IMR-90 (cell line): Measurements from ENCODE around the gene MEGF8. TPM values are rescaled to one million over a fixed set of nuclear protein-coding genes. Genes with fewer than 3 reads are reported as not detected.

Experiments
- ATAC-seq: fragments of 200-7000 bp; cut with Tn5 transposase; 2 replicates; pipeline ENCODE4 v1.9.1; 2020; ENCODE audit warnings: low read depth, mild to moderate bottlenecking, moderate library complexity
- BruUV-seq: library from RNA; stranded (reverse); fragments of 400-500 nt; replicated peaks from 2 replicates; lab custom pipeline; 2021; lab: Mats Ljungman, UMichigan
- CTCF ChIA-PET: fragments of 300-600 bp; formaldehyde crosslinking; extraction: SDS; loops from one replicate; lab custom pipeline; 2021; ENCODE audit warnings: antibody characterized with exemption; lab: Yijun Ruan, JAX
- POLR2A ChIA-PET: fragments of 300-600 bp; sonication (Branson Sonifier 250); formaldehyde crosslinking; loops from one replicate; lab custom pipeline; 2022; ENCODE audit warnings: antibody characterized with exemption; ENCODE audit not compliant: unreplicated experiment; lab: Charles Lee
- DNase-seq: peaks from one replicate; pipeline ENCODE4 v3.0.0; 2013
- H2AFZ ChIP-seq: replicated peaks from 2 replicates; pipeline ENCODE3; 2013; ENCODE audit warnings: low read length, mild to moderate bottlenecking; ENCODE audit not compliant: poor library complexity
- H2AK5ac ChIP-seq: 2 replicates; pipeline ENCODE4 v1.6.1; 2013; ENCODE audit warnings: low read depth, low read length, inconsistent platforms
- H2AK9ac ChIP-seq: replicated peaks from 2 replicates; pipeline ENCODE3; 2013; ENCODE audit warnings: mild to moderate bottlenecking, low read depth, low read length, moderate library complexity; ENCODE audit not compliant: poor library complexity
- H2BK120ac ChIP-seq: 2 replicates; pipeline ENCODE4 v1.6.1; 2013; ENCODE audit warnings: low read depth, low read length, inconsistent platforms
- H2BK15ac ChIP-seq: 3 replicates; pipeline ENCODE4 v1.6.1; 2013; ENCODE audit warnings: low read depth, low read length, inconsistent platforms
- H2BK20ac ChIP-seq: 2 replicates; pipeline ENCODE4 v1.6.1; 2013; ENCODE audit warnings: low read depth, mild to moderate bottlenecking, inconsistent platforms, low read length, moderate library complexity
- H2BK5ac ChIP-seq: 2 replicates; pipeline ENCODE4 v1.6.1; 2013; ENCODE audit warnings: mild to moderate bottlenecking, low read depth, low read length, inconsistent platforms; ENCODE audit not compliant: poor library complexity, severe bottlenecking
- H3K14ac ChIP-seq: replicated peaks from 2 replicates; pipeline ENCODE4 v1.6.1; 2013; ENCODE audit warnings: low read depth, low read length, inconsistent platforms
- H3K18ac ChIP-seq: 2 replicates; pipeline ENCODE4 v1.6.1; 2013; ENCODE audit warnings: low read depth, low read length, control low read depth
- H3K23ac ChIP-seq: 2 replicates; pipeline ENCODE4 v1.6.1; 2013; ENCODE audit warnings: low read depth, low read length, inconsistent platforms
- H3K27ac ChIP-seq: 2 replicates; pipeline ENCODE4 v1.5.1; 2013; ENCODE audit warnings: mild to moderate bottlenecking, control low read depth, low read length; ENCODE audit not compliant: insufficient read depth
- H3K27me3 ChIP-seq: 2 replicates; pipeline ENCODE4 v1.6.1; 2013; ENCODE audit warnings: low read length; ENCODE audit not compliant: control insufficient read depth, insufficient read depth
- H3K36me3 ChIP-seq: 2 replicates; pipeline ENCODE4 v1.6.1; 2013; ENCODE audit warnings: low read length, mixed read lengths; ENCODE audit not compliant: control insufficient read depth, insufficient read depth
- H3K4ac ChIP-seq: 2 replicates; pipeline ENCODE4 v1.6.1; 2013; ENCODE audit warnings: low read depth, low read length, inconsistent platforms
- H3K4me1 ChIP-seq: 2 replicates; pipeline ENCODE4 v1.6.1; 2013; ENCODE audit warnings: low read length, mixed read lengths; ENCODE audit not compliant: control insufficient read depth, insufficient read depth
- H3K4me2 ChIP-seq: 2 replicates; pipeline ENCODE4 v1.6.1; 2013; ENCODE audit warnings: low read depth, mild to moderate bottlenecking, control low read depth, low read length, moderate library complexity
- H3K4me3 ChIP-seq: 2 replicates; pipeline ENCODE4 v1.5.1; 2013; ENCODE audit warnings: low read depth, mild to moderate bottlenecking, control low read depth, low read length, moderate library complexity; ENCODE audit not compliant: insufficient read depth
- H3K56ac ChIP-seq: 2 replicates; pipeline ENCODE4 v1.6.1; 2013; ENCODE audit warnings: low read length, inconsistent platforms; ENCODE audit not compliant: insufficient read depth; ENCODE audit errors: extremely low read depth
- H3K79me1 ChIP-seq, 2 experiments: 2 replicates each; pipeline ENCODE4 v1.6.1; 2013; ENCODE audit warnings: low read length in 2 of 2, inconsistent platforms in 1 of 2, low read depth in 1 of 2
- H3K9ac ChIP-seq: 2 replicates; pipeline ENCODE4 v1.6.1; 2013; ENCODE audit warnings: low read depth, low read length, control low read depth
- H3K9me1 ChIP-seq: 2 replicates; pipeline ENCODE4 v1.6.1; 2013; ENCODE audit warnings: low read length, inconsistent platforms; ENCODE audit not compliant: insufficient read depth
- H3K9me3 ChIP-seq: 2 replicates; pipeline ENCODE4 v1.6.1; 2013; ENCODE audit warnings: low read length; ENCODE audit not compliant: control insufficient read depth, insufficient read depth
- H4K20me1 ChIP-seq: 2 replicates; pipeline ENCODE4 v1.6.1; 2013; ENCODE audit warnings: low read length, inconsistent platforms; ENCODE audit not compliant: insufficient read depth
- H4K5ac ChIP-seq: 2 replicates; pipeline ENCODE4 v1.6.1; 2013; ENCODE audit warnings: mild to moderate bottlenecking, low read depth, low read length, control low read depth
- H4K8ac ChIP-seq, 2 experiments: 2 replicates each; pipeline ENCODE4 v1.6.1; 2013; ENCODE audit warnings: low read depth in 2 of 2, low read length in 2 of 2, control low read depth in 1 of 2, inconsistent platforms in 1 of 2
- H4K91ac ChIP-seq: 2 replicates; pipeline ENCODE4 v1.6.1; 2013; ENCODE audit warnings: low read depth, low read length, inconsistent platforms; ENCODE audit not compliant: insufficient read depth
- FOS ChIP-seq: fragments of 150-350 bp; IDR thresholded peaks from 2 replicates; pipeline ENCODE4 v1.6.1; 2016; ENCODE audit warnings: low read depth, low read length
- MAFK ChIP-seq: IDR thresholded peaks from 2 replicates; pipeline ENCODE4 v1.6.1; 2012; ENCODE audit warnings: low read depth, low read length, improper control_type of control experiment
- MAZ ChIP-seq: IDR thresholded peaks from 2 replicates; pipeline ENCODE4 v1.6.1; 2012; ENCODE audit warnings: low read depth, mild to moderate bottlenecking, low read length, improper control_type of control experiment, moderate library complexity, borderline replicate concordance
- MXI1 ChIP-seq: IDR thresholded peaks from 2 replicates; pipeline ENCODE4 v1.6.1; 2012; ENCODE audit warnings: low read depth, mild to moderate bottlenecking, low read length, moderate library complexity, borderline replicate concordance
- NFE2L2 ChIP-seq: fragments of 150-350 bp; IDR thresholded peaks from 2 replicates; pipeline ENCODE4 v1.6.1; 2016; ENCODE audit warnings: low read depth, mild to moderate bottlenecking, low read length
- POLR2A ChIP-seq: IDR thresholded peaks from 2 replicates; pipeline ENCODE4 v1.6.1; 2012; ENCODE audit warnings: mild to moderate bottlenecking, low read depth, low read length
- RAD21 ChIP-seq: IDR thresholded peaks from 2 replicates; pipeline ENCODE4 v1.6.1; 2012; ENCODE audit warnings: low read length, improper control_type of control experiment
- RCOR1 ChIP-seq: IDR thresholded peaks from 2 replicates; pipeline ENCODE4 v1.6.1; 2012; ENCODE audit warnings: mild to moderate bottlenecking, low read length, improper control_type of control experiment; ENCODE audit not compliant: insufficient replicate concordance
- RFX5 ChIP-seq: IDR thresholded peaks from 2 replicates; pipeline ENCODE4 v1.8.0; 2012; ENCODE audit warnings: low read depth, mild to moderate bottlenecking, low read length, moderate library complexity
- SMC3 ChIP-seq: fragments of 150-350 bp; IDR thresholded peaks from 2 replicates; pipeline ENCODE4 v1.6.1; 2016; ENCODE audit warnings: low read depth, mild to moderate bottlenecking, antibody characterized with exemption, low read length, moderate library complexity
- WGBS, 2 experiments: methylation state at CpG; one replicate each; pipeline versions ENCODE4 v1.1.5 to v1.1.7; 2013; ENCODE audit warnings: missing lambda C conversion rate in 2 of 2; ENCODE audit not compliant: insufficient read length in 1 of 2; ENCODE audit errors: extremely low coverage in 2 of 2; 5-methylcytosine and 5-hydroxymethylcytosine counted together
- dilution Hi-C: fragments of 300-500 bp; cut with HindIII; formaldehyde crosslinking; loops from one replicate; pipeline ENCODE4 v1.14.3; 2018; ENCODE audit warnings: low sequenced_read_pairs; ENCODE audit not compliant: unreplicated experiment
- in situ Hi-C: fragments of 300-500 bp; cut with MboI; formaldehyde crosslinking; loops from 3 replicates; pipeline ENCODE4 v1.14.3; 2019; ENCODE audit warnings: low sequenced_read_pairs, inconsistent platforms, mixed read lengths
- intact Hi-C: fragments of 100-400 bp; cut with micrococcal nuclease; formaldehyde crosslinking; loops from 2 replicates; pipeline ENCODE4 v1.10.0; 2022
- polyA plus RNA-seq, 3 experiments: library from polyadenylated mRNA; depleted of rRNA; stranded (reverse); fragments of >200 nt; gene quantifications; 2 replicates each; pipeline ENCODE4 v1.2.3, GENCODE V29; 2012; ENCODE audit warnings: low replicate concordance in 1 of 3
- total RNA-seq: library from RNA; depleted of rRNA; stranded (reverse); fragments of >200 nt; gene quantifications from 2 replicates; pipeline ENCODE4 v1.2.3, GENCODE V29; 2012
- TF ChIP-seq, protein P1 (sequence below): fragments of 150-350 bp; IDR thresholded peaks from 2 replicates; pipeline ENCODE4 v1.6.1; 2016; ENCODE audit warnings: low read depth, mild to moderate bottlenecking, low read length, moderate library complexity, borderline replicate concordance
- TF ChIP-seq, protein P2 (sequence below): fragments of 150-350 bp; IDR thresholded peaks from 2 replicates; pipeline ENCODE4 v1.6.1; 2017; ENCODE audit warnings: mild to moderate bottlenecking, antibody characterized with exemption, low read length, low read depth
- TF ChIP-seq, protein P3 (sequence below): conservative IDR thresholded peaks from 2 replicates; pipeline ENCODE4 v1.5.1; 2012; ENCODE audit warnings: mild to moderate bottlenecking, low read depth, low read length, improper control_type of control experiment

MEGF8 gene
- total and polyA plus RNA-seq, 2 of the 4 experiments (the other 2 are of a cell fraction), result 2.3 to 12.5 TPM

DNA sequence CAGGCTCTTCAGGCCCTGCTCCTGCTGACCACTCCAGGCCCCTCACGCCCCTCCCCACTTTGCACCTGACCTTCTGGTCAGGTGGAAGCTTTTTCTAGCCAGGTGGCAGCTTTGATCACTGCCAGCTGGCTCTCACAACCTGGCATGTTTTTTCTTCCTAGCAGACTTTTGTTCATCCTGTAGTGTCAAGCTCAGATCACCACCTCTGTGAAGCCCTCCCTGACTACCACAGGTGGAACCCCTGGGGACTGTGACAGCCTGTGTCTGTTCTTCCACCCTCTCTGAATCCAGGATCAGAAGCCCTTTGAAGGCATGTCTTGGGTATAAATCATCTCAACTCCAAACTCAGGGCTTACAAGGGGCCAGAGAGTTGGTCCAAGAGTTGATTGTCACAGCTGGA, 75.0 kb downstream of the MEGF8 start:
- Histone ChIP-seq H3K9me3 (no peaks in the 10 kb centered on the region), H2BK15ac (no peak overlapping the region), H3K4me1 (peaks cover 7% of the 10 kb centered on the region; the same call in 1 of the 2 replicates), H3K4me2 (no peak overlapping the region), H3K27ac (no peak overlapping the region), H3K27me3 (no peaks in the 10 kb centered on the region), H4K91ac (no peak overlapping the region), H3K4me3 (no peak overlapping the region), H2BK120ac (no peak overlapping the region), H4K5ac (no peak overlapping the region), H3K9me1 (peaks cover 19% of the 10 kb centered on the region), H3K4ac (no peak overlapping the region), H4K8ac (no peak overlapping the region), H3K18ac (no peak overlapping the region), H2AK5ac (no peak overlapping the region), H3K79me1 (peaks cover 0 to 37% of the 10 kb centered on the region in 2 experiments; a peak in 2 of 4 replicates), H2AK9ac (no peak overlapping the region), H3K56ac (no peak overlapping the region), H2BK5ac (no peak overlapping the region), H4K20me1 (no peaks in the 10 kb centered on the region; the same call in 1 of the 2 replicates), H3K14ac (no peak overlapping the region), H3K9ac (no peak overlapping the region), H2BK20ac (no peak overlapping the region), H2AFZ (no peak overlapping the region), H3K36me3 (no peaks in the 10 kb centered on the region), H3K23ac (no peak overlapping the region)
- CTCF ChIA-PET, result interaction anchor here (0.6 to 0.8 kb wide), 2 partner anchors 24 to 290 kb away, joined by 3 to 4 read pairs; no protein-coding TSS in a partner anchor
- 71% methylated on average over 1 of the region's 1 CpG; no CpG with 5 or more reads in 1 of the 2 experiments for WGBS, 2 experiments
- POLR2A ChIA-PET, result no interaction called here
- ATAC-seq, result no peak
- in situ Hi-C loops, result no loop called here
- intact Hi-C loops, result loop anchor here (10.0 kb wide), 1 partner anchor 266 kb away; the partner anchor contains the start of gene POU2F2
- dilution Hi-C loops, result no loop called here
- no peak for DNase-seq
- BruUV-seq, result no TSS peak
- TF ChIP-seq RCOR1 (no peak), MAFK (no peak), MAZ (no peak), NFE2L2 (no peak), MXI1 (no peak), POLR2A (no peak), SMC3 (no peak), RAD21 (no peak), RFX5 (no peak), FOS (no peak)
- TF ChIP-seq, protein P1, sequence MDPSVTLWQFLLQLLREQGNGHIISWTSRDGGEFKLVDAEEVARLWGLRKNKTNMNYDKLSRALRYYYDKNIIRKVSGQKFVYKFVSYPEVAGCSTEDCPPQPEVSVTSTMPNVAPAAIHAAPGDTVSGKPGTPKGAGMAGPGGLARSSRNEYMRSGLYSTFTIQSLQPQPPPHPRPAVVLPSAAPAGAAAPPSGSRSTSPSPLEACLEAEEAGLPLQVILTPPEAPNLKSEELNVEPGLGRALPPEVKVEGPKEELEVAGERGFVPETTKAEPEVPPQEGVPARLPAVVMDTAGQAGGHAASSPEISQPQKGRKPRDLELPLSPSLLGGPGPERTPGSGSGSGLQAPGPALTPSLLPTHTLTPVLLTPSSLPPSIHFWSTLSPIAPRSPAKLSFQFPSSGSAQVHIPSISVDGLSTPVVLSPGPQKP, result no peak
- TF ChIP-seq, protein P2, sequence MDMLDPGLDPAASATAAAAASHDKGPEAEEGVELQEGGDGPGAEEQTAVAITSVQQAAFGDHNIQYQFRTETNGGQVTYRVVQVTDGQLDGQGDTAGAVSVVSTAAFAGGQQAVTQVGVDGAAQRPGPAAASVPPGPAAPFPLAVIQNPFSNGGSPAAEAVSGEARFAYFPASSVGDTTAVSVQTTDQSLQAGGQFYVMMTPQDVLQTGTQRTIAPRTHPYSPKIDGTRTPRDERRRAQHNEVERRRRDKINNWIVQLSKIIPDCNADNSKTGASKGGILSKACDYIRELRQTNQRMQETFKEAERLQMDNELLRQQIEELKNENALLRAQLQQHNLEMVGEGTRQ, result no peak
- TF ChIP-seq, protein P3, sequence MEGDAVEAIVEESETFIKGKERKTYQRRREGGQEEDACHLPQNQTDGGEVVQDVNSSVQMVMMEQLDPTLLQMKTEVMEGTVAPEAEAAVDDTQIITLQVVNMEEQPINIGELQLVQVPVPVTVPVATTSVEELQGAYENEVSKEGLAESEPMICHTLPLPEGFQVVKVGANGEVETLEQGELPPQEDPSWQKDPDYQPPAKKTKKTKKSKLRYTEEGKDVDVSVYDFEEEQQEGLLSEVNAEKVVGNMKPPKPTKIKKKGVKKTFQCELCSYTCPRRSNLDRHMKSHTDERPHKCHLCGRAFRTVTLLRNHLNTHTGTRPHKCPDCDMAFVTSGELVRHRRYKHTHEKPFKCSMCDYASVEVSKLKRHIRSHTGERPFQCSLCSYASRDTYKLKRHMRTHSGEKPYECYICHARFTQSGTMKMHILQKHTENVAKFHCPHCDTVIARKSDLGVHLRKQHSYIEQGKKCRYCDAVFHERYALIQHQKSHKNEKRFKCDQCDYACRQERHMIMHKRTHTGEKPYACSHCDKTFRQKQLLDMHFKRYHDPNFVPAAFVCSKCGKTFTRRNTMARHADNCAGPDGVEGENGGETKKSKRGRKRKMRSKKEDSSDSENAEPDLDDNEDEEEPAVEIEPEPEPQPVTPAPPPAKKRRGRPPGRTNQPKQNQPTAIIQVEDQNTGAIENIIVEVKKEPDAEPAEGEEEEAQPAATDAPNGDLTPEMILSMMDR, result no peak
